ENCODE results near the gene RNU5D-1.
A peak's percentile ranks its signal among the peaks of the same experiment; 100 is the strongest.
"Not testable (repeated sequence)": the region's sequence is repeated elsewhere in the genome, so short reads cannot be mapped to it uniquely, and the experiment has no call there.

The RNU5D-1 gene

DNA sequence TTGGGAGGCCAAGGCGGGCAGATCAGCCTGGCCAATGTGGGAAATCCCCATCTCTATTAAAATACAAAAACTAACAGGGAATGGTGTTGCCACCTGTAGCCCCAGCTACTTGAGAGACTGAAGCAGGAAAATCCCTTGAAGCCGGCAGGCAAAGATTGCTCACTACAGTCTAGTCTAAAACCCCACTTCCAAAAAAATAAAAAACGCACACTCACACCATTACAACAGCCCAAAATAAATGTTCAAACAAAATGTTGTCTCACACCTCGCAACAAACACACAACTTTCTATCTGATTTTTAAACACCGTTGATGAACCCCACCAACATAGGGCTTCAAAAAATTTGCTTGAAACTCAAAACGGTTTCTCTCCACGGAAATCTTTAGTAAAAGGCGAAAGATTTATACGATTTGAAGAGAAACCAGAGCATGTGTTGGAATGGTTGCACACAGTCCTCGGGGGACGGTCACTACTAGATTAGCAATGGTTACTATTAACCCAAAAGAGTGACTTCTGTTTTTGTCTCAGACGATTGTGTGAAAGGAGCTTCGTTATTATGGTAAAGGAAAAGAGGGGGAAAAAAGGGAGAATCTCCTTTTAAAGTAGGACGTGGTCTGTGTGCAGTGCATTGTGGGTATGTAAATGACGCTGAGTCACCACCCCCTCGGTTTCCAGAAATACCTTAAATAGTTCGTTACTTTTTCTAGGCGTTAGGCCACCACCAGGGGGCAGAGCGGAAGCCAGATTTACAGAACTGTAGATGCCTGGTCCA is at the start of gene RNU5D-1:
Gene RNU5D-1 (minus strand): TSS at position 430 of the 772 bp plus-strand sequence.
- peak; percentile 92 for DNase-seq

DNA sequence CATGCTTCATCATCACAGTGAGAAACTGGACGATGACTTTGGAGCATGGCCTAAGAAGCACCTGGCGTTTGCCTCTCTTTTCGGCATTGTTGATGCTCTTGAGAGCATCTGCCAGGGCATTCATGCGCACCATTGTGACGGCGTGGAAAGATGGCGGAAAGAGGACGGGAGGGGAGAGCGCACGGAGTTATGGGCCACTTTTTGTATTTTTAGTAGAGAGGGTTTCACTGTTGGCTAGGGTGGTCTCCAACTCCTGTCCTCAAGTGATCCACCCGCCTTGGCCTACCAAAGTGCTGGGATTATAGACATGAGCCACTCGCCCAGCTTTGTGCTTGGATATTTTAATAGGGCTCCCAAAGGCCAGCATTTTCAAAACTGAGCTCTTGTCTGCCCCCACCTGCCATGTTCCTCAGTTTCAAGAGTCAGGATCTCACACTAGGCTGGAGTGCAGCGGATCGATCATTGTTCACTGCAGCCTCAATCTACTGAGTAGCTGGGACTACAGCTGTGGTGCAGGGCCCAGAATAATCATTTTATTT is 49.7 kb upstream of the RNU5D-1 start:
- DNase-seq = no peak

DNA sequence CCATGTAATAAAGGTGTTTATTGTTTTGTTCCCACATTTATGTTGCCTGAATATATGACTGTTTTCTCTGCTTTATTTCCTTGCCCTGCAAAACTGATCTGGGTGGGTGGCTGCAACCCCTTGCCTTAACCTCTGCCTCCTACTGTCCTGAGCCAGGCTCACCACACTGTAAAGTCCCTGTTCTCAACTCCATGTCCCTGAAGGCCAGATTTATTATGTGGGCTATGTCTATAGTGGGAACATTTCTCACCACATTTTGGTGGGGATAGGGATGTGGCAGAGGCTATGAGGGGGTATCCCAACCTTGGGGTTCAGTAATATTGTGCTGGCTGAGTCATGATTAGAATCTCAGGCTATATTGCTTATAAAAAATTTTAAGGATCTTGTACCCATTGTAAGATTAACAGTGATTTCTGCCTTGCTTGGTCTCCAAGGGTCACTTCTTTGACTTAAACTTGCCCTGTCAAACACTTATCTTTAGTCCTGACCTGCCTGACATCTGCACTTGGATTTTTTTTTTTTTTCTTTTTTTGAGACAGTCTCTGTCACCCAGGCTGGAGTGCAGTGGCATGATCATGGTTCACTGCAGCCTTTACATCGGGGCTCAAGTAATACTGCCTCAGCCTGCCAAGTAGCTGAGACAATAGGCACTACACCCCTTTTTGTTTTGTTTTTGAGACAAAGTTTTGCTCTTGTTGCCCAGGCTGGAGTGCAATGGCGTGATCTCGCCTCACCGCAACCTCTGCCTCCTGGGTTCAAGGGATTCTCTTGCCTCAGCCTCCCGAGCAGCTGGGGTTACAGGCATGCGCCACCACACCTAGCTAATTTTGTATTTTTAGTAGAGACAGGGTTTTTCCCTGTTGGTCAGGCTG is 48.0 kb upstream of the RNU5D-1 start:
- no peak for DNase-seq

DNA sequence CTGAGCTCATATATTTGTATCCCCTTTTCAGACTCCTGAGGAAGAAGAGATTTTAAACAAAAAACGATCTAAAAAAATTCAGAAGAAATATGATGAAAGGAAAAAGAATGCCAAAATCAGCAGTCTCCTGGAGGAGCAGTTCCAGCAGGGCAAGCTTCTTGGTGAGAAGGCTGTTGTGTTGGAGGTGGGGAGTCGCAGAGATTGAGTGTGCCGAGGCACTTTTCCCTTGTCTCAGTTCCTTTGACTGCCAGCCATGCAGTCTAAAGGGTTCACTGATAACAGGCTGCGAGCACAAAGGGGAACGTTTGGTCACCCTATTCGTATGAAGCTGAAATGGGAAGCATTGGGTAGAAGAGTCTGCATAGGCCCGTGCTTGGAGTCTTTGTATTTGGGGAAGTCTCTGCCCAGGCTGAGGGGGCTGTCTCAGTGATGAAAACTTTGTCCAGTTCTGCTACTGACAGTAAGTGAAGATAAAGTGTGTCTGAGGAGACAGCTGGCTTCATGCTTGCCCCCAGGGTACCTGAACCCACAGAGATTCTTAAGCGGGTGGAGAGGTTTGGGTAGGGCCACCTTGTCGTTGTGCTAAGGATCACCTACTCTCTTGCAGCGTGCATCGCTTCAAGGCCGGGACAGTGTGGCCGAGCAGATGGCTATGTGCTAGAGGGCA is 47.1 kb upstream of the RNU5D-1 start:
- no peak for DNase-seq

DNA sequence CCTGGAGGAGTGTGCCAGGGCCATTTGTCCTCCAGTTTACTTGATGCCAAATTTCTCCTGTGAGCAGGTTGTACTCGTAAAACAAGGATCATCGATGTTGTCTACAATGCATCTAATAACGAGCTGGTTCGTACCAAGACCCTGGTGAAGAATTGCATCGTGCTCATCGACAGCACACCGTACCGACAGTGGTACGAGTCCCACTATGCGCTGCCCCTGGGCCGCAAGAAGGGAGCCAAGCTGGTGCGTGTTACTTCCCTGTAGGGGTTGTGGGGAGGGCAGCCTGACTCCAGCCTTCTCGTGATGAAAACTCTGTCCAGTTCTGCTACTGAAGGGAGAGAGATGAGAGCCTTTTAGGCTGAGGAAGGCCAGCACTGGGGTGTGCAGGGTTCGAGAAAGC is 46.6 kb upstream of the RNU5D-1 start:
- no peak for DNase-seq

DNA sequence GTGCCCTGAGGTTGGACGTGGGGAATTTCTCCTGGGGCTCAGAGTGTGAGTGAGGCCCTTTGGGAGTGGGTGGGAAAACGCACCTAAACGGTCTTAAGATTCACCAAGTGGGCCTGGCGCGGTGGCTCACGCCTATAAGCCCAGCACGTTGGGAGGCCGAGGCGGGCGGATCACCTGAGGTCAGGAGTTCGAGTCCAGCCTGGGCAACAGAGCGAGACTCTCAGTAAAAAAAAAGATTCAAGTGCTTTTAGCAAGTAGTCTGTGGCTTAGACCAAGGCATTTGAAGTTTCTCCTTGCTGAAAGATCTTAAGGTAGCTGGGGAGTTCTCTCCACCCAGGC is 45.7 kb upstream of the RNU5D-1 start:
- no peak for DNase-seq

DNA sequence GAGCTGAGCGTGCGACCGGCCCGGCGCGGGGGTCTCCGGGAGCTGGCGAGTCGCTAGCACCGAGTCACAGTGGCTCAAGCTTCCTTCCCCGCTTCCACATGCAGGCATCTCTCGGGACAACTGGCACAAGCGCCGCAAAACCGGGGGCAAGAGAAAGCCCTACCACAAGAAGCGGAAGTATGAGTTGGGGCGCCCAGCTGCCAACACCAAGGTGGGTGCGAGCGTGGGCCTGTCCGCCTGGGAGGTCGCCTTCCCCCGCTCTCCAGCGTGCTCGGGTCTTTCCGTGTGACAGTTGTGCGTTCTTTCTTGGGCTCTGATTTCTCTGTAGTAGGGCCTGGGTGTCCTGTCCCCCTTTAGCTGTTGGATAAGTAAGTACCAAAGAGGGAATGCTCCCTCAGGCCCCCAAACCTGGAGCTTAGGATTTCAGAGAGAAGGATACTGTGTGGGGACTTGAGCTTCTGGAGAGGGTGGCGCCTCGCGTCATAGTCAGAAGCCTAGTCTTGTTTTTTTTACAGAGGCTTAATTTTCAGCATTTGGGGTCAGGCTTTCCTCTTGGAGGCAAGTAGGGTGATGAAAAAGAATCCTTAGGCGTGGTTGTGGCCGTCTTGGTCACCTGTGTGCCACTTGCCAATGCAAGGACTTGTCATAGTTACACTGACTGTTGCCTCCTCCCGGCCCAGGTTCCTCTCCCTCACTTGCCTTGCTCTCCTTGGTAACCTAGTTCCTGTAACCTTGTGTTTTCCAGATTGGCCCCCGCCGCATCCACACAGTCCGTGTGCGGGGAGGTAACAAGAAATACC is 45.2 kb upstream of the RNU5D-1 start:
- no peak for DNase-seq

DNA sequence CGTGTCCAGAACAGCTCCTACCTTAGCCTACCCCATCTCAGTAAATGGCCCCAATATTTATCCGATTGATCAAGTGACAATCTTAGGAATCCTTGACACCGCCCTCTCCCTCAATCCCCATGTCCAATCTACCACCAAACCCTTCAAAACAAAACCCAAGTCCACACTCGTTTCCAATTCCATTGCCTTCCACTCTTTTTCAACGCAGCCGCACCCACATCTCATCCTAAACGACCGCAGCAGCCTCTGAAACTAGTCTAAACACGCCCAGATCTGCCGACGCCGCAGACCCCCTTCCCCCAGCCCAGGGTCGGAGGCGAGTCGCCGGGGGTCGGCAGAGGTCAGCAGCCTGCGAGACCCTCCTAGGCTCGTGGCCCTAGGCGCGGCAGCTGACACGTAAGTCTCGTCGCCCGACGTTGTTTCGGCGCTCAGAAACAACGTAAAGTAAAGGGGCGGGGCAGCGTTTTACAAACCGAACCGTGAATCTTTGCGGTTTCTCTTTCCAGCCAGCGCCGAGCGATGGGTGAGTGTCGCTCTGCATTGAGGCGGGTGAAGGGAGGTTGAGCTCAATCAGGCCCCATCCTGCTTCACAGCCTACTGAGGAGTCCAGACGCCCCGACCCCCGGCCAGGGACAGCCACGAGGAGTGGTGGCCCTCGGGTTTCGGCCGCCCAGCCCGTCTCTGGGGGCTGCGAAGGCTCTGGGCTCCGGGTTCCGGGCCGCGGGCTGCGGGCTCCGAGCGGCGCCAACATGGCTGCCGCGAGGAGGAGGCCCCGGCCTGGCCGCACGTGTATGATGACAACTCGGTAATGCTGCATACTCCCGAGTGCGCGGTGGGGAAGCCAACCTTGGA is 44.3 kb upstream of the RNU5D-1 start, which contains the start of gene RPS8:
Gene RPS8 (plus strand): TSS at position 463 of the 852 bp plus-strand sequence. CDS start 57 bp downstream, at position 520.
- peak; percentile 87 for DNase-seq

DNA sequence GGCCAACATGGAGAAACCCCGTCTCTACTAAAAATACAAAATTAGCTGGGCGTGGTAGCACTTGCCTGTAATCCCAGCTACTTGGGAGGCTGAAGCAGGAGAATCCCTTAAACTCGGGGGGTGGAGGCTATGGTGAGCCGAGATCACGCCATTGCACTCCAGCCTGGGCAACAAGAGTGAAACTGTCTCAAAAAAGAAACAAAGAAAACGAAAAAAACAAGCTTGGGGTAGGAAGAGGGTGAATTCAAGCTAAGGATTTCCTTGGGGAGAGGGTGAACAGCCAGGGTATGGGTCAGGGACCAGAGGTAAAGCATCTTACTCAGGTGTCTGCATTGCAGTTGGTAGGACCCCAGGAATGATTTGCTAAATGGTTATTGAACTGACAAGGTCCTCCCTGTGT is 35.5 kb upstream of the RNU5D-1 start:
- DNase-seq = not testable (repeated sequence)

DNA sequence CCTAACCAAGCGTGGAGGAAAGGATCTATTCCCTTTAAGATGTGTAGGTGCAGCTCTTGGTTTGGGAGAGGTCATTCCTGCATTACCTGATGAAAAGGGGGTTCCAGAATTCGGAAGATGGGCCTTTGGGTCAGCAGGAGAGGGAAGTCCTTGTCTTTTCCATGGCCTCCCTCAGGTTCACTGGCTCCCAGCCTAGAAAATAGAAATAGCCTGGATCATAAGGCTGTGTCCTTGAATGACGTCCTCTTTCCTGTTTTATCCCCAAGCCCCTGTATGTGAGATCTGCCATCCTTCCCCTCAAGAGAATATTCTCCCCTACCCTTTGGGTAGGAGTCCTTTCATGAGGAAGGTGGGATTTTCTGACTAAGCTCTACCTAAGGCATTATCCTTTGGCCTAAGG is 29.9 kb upstream of the RNU5D-1 start:
- DNase-seq = no peak

DNA sequence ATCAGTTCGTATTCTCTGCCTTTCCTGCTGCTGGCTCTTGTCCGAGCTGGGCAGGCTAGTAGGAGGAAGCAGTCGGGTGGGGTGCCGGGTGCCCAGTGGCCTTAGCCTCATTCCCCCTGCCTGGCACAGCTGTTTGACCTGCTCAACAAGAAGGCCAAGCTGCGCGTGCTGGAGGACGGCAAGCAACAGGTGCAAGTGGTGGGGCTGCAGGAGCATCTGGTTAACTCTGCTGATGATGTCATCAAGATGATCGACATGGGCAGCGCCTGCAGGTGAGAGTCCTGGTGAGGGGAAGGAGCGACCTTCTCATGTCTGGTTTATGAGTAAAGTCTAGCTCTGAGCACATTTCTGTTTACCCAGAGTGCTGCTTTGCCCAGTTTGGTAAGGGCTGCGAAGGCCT is 28.1 kb upstream of the RNU5D-1 start:
- DNase-seq = no peak

DNA sequence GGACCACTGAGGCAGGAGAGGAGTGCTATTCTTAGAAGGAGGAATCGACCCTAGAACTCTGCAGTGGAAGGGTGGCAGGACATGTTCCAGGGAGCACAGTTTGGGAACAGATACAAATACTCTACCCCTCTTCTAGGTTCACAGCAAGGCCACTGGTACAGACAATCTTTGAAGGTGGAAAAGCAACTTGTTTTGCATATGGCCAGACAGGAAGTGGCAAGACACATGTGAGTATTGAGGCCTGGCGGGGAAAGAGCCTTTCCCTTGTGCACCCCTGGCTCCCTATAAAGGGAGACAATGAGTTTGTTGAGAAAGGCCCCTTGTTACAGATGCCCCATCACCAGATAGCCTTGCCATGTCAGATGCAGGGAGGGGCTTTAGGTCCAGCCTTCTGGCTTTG is 26.4 kb upstream of the RNU5D-1 start:
- no peak for DNase-seq

DNA sequence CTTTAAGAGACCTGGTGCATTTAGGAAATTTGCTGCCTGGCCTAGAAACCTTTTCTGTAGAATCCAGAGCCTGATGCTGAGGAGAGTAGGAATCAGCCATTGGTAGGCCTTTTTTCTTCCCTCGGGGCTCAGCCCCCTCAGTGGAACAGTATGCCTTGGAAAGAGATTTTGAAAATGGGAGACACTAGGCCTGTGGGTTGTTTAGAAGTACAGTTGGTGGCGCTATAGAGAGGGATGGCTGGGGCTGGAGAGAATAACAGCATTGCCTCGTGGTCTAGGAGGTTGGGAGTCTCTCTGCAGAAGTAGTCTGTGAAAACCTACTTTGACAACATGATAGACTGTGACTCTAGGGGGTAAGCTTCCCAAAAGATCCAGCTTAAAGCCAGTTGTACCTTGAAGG is 16.9 kb upstream of the RNU5D-1 start:
- DNase-seq = no peak

DNA sequence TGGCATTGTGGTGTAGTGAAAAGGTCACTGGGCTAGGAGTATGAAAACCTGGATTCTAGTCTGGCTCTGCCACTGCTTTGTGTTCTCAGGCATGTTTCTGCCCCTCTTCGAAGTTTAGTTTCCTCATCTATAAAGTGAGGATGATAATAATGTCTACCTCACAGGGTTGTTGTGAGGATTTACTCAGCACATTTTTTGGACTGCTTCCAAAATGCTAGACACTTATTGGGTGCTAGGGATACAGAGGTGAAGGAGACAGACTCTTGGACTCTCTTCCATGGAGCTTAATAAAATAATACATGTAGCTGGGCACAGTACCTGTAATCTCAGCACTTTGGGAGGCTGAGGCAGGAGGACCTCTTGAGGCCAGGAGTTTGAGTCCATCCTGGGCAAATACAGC is 12.2 kb upstream of the RNU5D-1 start:
- DNase-seq = no peak

DNA sequence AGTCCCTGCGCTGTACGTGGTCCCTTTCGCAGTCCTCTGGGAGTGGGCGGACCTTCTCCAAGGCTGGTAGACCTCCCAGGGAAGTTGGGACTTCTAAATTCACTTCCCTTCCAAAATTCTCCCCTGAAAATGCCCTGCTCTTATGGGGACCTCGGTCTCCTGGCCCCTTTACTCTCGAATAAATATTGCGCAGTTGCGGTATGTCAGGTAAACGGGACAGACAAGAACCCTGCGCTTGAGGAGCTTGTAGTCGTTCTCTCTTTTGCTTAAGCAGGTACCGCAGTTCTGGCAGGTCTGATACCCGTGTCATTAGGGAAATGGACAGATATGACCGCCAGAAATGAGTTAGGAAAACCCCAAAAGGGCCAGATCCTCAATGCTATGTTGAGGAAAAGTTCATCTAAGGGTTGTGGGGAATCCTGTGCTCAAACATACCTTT is 9.2 kb upstream of the RNU5D-1 start:
- DNase-seq = no peak

DNA sequence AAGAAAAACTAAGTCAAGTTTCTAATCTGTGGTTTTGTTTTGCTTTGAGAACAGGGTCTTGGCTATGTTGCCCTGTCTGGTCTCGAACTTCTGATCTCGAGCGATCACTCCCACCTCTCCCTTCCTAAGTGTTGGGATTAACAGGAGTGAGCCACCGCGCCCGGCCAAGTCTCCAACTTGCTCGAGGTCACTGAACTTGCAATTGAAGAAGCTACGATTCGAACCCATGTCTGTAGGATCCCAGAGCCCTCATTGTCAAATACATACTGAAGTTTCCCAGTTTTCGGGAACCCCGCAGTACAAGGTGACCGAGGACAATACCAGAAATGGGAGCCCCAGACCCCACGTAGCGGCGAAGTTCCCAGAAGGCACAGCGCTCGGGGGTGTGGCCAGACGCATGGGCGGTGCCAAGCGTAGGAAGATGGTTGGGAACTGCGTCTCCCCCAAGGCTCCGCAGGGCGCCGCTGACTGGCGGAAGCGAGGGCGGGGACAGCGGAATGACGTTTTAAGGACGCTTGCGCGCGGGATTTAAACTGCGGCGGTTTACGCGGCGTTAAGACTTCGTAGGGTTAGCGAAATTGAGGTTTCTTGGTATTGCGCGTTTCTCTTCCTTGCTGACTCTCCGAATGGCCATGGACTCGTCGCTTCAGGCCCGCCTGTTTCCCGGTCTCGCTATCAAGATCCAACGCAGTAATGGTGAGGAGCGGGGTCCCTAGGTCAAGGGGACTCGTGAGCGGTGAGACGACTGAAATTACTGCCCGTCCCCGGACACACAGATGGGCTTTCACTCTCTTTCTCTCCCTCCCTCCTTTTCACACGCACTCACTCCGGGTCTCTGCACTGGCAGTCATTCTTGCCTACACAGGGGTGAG is 8.6 kb upstream of the RNU5D-1 start, which contains the start of gene KIF2C:
Gene KIF2C (plus strand): TSS at position 531 of the 872 bp plus-strand sequence. CDS start 96 bp downstream, at position 627.
- peak; percentile 96 for DNase-seq

DNA sequence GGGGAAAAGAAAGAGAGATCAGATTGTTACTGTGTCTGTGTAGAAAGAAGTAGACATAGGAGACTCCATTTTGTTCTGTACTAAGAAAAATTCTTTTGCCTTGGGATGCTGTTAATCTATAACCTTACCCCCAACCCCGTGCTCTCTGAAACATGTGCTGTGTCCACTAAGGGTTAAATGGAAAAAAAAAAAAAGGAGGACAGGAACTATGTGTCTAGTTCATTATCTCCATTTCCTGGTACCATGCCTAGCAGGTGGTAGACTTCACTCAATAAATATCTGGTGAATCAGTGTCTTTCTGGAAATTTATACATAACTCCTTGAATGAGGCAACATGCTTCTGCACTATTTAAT is 8.0 kb upstream of the RNU5D-1 start:
- DNase-seq = not testable (repeated sequence)

DNA sequence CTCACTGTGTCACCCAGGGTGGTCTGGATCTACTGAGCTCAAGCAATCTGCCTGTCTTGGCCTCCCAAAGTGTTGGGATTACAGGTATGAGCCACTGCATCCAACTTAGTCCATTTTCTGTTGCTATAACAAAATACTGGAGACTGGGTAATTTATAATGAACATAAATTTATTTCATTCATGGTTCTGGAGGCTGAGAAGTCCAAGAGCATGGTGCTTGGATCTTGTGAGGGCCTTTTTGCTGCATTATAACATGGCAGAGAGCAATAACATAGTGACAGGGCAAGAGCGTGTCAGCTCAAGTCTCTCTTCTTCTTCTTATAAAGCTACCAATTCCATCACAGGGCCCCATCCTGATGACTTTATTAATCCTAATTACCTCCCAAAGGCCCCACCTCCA is 5.0 kb upstream of the RNU5D-1 start:
- no peak for DNase-seq

DNA sequence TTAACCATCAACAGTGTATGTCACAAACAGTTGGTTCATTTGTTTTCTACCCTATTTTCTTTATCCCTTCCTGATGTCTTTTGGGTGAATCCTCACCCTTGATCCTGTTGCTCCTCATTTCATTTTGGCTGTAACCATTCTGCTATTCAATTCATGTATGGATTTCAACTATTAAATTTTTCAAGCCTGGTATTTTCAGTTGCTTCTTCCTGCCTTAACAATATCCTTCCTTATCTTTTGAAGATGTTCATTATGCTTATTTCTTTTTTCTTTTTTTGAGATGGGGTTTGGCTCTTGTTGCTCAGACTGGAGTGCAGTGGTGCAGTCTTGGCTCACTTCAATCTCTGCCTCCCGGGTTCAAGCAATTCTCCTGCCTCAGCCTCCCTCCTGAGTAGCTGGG is 2.8 kb upstream of the RNU5D-1 start:
- DNase-seq = no peak

DNA sequence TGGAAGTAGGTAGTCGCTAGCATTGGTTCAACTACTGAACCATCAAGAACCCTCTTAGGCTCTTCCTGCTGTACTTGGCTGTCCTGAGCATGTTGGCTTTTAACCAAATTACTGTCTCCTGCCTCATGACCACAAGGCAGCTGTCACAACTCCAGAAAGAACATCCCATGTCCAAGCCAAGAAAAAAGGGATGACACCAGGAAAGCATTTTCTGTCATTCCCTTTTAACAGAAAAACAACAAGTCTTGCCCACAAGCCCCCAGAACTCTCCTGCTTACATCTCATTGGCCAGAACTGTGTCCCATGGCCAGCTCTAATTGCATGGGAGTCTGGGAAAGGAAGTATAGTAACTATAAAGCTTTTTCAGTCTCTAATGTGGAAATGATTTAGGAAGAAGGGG is 2.4 kb upstream of the RNU5D-1 start:
- DNase-seq = no peak
